BJ (cell line): ENCODE measurements around the gene TMEM184A. TPM values are rescaled to one million over a fixed set of nuclear protein-coding genes. Genes with fewer than 3 reads are reported as not detected.

ENCODE experiments used
- CTCF ChIA-PET: fragments of 350-600 bp; formaldehyde crosslinking; extraction: SDS; loops from one replicate; lab custom pipeline; 2021; ENCODE audit warnings: antibody characterized with exemption, inconsistent platforms; lab: Yijun Ruan, JAX
- POLR2A ChIA-PET: fragments of 300-600 bp; sonication (Branson Sonifier 250); formaldehyde crosslinking; extraction: SDS; loops from one replicate; lab custom pipeline; 2021; ENCODE audit warnings: antibody characterized with exemption; lab: Charles Lee
- DNase-seq: peaks from one replicate; pipeline ENCODE4 v3.0.0-alpha.2; 2011; ENCODE audit warnings: low read depth
- H3K27me3 ChIP-seq: 2 replicates; pipeline ENCODE4 v1.6.0; 2011; ENCODE audit warnings: low read length; ENCODE audit not compliant: control insufficient read depth, insufficient read depth
- H3K36me3 ChIP-seq: 2 replicates; pipeline ENCODE4 v1.5.1; 2011; ENCODE audit warnings: low read length; ENCODE audit not compliant: control insufficient read depth, insufficient read depth
- H3K4me3 ChIP-seq: 2 replicates; pipeline ENCODE4 v1.5.1; 2011; ENCODE audit warnings: low read depth, mild to moderate bottlenecking, control low read depth, low read length
- polyA minus RNA-seq: library from RNA; depleted of rRNA, polyadenylated mRNA; stranded (reverse); fragments of >200 nt; gene quantifications from 2 replicates; pipeline ENCODE4 v1.2.3, GENCODE V29; 2011; rRNA and poly(A)+ RNA removed
- polyA plus RNA-seq: library from polyadenylated mRNA; depleted of rRNA; stranded (reverse); fragments of >200 nt; gene quantifications from 2 replicates; pipeline ENCODE4 v1.2.3, GENCODE V29; 2011; rRNA removed
- TF ChIP-seq, protein P1 (sequence below): IDR thresholded peaks from 2 replicates; pipeline ENCODE4 v1.5.1; 2011; ENCODE audit warnings: low read depth, mild to moderate bottlenecking, control low read depth, inconsistent platforms, low read length, moderate library complexity; ENCODE audit not compliant: insufficient read depth

Gene TMEM184A
- polyA plus RNA-seq (0.38 and 1.3 TPM in 2 replicates), polyA minus RNA-seq (0.31 and 0.71 TPM in 2 replicates)

DNA sequence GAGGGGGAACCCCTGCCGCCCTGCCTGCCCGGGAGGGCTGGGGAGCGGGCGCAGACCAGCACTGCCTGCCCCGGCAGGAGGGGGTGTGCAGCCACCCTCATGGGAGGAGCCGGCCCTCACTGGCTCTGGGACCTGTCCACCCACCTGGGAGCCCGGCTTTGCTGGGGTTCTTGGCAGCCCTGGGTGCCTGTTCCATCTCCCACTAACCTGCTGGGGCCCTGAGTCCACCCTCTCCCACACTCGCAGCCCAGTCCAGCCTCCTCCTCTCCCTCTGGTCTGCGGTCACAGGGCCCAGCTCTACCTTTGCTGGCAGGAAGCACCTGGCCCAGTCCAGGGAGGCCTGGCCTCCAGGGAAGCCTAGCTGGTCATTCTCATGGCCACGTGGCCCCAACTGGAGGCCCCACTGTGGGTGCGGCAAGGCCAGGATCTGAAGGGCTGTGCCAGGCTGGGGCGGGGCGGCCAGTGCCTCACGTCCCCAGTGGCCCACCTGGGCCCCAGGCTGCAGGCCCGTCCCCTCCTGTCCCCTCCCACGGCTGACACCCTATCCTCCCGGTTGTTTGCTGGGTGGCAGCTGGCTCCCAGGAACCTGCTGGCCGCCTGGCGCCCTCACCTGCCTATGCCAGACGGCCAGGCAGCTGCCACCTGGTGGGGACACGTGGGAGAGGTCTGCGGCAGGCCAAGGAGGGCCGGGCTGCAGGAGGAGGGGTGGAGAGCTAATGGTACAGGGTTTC is at the start of gene TMEM184A:
TSS of gene TMEM184A (minus strand) at position 393 of the 731 bp plus-strand sequence. CDS start 721 bp downstream, outside the sequence.
- Histone ChIP-seq H3K4me3 (no peak within 1 kb of the TSS; the same call in 1 of the 2 replicates), H3K36me3 (no peaks in the 10 kb centered on the region), H3K27me3 (no peaks in the 10 kb centered on the region)
- no peak for DNase-seq
- ChIA-PET POLR2A (no interaction called here), CTCF (interaction anchor here (1.0 to 1.3 kb wide), 3 partner anchors 15 to 82 kb away, joined by 3 to 5 read pairs (median 3); no protein-coding TSS in a partner anchor)
- TF ChIP-seq, protein P1, sequence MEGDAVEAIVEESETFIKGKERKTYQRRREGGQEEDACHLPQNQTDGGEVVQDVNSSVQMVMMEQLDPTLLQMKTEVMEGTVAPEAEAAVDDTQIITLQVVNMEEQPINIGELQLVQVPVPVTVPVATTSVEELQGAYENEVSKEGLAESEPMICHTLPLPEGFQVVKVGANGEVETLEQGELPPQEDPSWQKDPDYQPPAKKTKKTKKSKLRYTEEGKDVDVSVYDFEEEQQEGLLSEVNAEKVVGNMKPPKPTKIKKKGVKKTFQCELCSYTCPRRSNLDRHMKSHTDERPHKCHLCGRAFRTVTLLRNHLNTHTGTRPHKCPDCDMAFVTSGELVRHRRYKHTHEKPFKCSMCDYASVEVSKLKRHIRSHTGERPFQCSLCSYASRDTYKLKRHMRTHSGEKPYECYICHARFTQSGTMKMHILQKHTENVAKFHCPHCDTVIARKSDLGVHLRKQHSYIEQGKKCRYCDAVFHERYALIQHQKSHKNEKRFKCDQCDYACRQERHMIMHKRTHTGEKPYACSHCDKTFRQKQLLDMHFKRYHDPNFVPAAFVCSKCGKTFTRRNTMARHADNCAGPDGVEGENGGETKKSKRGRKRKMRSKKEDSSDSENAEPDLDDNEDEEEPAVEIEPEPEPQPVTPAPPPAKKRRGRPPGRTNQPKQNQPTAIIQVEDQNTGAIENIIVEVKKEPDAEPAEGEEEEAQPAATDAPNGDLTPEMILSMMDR = peak; percentile 43

DNA sequence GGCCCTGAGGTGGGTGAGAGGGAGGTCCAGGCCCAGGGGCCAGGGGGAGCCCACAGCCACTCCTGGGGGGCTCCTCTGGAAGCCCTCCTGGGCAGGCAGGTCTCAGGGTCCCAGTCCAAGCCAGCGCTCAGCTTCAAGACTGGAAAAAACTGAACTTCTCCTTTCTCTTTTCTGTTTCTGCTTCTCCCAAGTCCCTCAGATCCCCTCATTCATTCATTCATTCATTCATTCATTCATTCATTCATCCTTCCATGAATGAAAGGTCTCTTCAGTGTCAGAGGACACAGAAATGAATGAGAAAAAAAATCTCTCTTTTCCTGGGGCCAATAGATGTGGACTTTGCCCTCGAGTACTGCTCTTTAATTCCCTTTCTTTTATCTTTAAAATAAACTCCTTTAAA is 48.4 kb upstream of the TMEM184A start:
- TF ChIP-seq, protein P1 = no peak
- no peak overlapping the region for H3K4me3 ChIP-seq
- DNase-seq = no peak
- ChIA-PET CTCF (interaction anchor here (1.4 kb wide), 1 partner anchor 605 kb away, joined by 3 read pairs; no protein-coding TSS in a partner anchor), POLR2A (no interaction called here)
- peaks cover 9% of the 10 kb centered on the region for H3K27me3 ChIP-seq
- no peaks in the 10 kb centered on the region for H3K36me3 ChIP-seq

DNA sequence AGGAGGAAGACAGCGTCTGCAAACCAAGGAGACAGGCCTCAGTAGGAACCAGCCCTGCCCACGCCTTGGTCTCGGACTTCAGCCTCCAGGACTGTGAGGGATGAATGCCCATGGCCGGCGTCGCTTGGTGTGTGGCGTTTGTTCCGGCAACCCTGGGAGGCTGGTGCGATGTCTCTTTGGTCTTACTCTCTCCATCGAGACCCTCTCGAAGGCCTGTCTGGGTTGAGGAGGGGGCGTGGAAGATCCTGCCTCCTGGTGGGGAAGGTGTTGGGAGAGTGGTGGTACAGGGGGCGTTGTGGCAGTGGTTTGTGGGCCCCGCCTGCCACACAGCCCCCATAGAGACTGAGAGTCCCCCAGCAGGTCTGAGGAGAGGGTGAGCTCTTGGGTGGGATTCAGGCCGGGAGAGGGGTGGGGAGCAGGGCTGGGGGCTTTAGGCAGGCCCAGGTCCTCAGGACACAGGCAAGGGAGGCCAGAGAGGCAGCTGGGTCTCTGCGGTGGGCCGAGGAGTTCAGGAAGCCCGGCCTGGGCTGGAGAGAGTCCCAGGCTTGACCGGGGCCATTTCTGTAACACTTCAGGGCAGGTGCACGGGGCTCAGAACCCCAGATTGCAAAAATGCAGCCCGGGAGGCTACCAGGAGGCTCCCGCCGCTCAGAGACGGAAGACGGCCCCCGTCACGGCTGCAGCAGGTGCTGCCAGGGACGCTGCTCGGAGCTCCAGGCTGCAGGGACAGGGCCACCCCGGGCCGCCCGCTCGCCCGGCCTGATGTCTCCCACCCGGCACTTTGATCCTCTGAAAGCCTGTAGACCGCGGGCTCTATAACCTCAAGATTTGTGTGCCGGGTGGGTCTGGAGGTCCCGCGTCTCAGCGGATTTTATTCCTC is 47.6 kb upstream of the TMEM184A start:
- TF ChIP-seq, protein P1 = no peak
- no peak overlapping the region for H3K4me3 ChIP-seq
- peaks cover 8% of the 10 kb centered on the region for H3K27me3 ChIP-seq
- ChIA-PET CTCF (interaction anchor here (1.4 kb wide), 1 partner anchor 606 kb away, joined by 3 read pairs; no protein-coding TSS in a partner anchor), POLR2A (no interaction called here)
- no peak for DNase-seq
- no peaks in the 10 kb centered on the region for H3K36me3 ChIP-seq

- peaks cover 5% of the 10 kb centered on the region for H3K27me3 ChIP-seq
- POLR2A ChIA-PET = no interaction called here
Observed at GRCh38 chr7:1602386-1602785, 46.4 kb upstream of the TMEM184A start.

More at GRCh38 chr7:1602386-1602785, 46.4 kb upstream of the TMEM184A start:
- TF ChIP-seq, protein P1 = no peak
- H3K4me3 ChIP-seq = no peak overlapping the region
- no peak for DNase-seq
- no peaks in the 10 kb centered on the region for H3K36me3 ChIP-seq
- CTCF ChIA-PET = no interaction called here
